Liver (tissue), 9 donors: Measurements from ENCODE around the gene NRG2. TPM values are rescaled to one million over a fixed set of nuclear protein-coding genes. Genes with fewer than 3 reads are reported as not detected.

Source experiments
- DNase-seq: peaks from one replicate; pipeline ENCODE4 v3.0.0-alpha.2; 2017; ENCODE audit warnings: low spot score
- H3K27ac ChIP-seq, 2 donors: one replicate each; pipeline ENCODE4 v1.7.0; 2013; ENCODE audit warnings: inconsistent platforms in 2 of 2, low read length in 2 of 2, control low read depth in 1 of 2, low read depth in 1 of 2, mild to moderate bottlenecking in 1 of 2
- H3K27me3 ChIP-seq, 4 donors: one replicate each; pipeline versions ENCODE4 v1.6.1 to v1.7.0; 2013; ENCODE audit warnings: low read length in 3 of 4, inconsistent platforms in 1 of 4, mild to moderate bottlenecking in 1 of 4, moderate library complexity in 1 of 4; ENCODE audit not compliant: control insufficient read depth in 4 of 4, insufficient read depth in 4 of 4
- H3K36me3 ChIP-seq, 4 donors: one replicate each; pipeline versions ENCODE4 v1.6.1 to v1.7.0; 2013; ENCODE audit warnings: low read length in 3 of 4, mild to moderate bottlenecking in 3 of 4, low read depth in 1 of 4, moderate library complexity in 1 of 4; ENCODE audit not compliant: control insufficient read depth in 4 of 4, insufficient read depth in 3 of 4
- H3K4me1 ChIP-seq, 4 donors: one replicate each; pipeline versions ENCODE4 v1.6.1 to v1.7.0; 2013; ENCODE audit warnings: low read length in 3 of 4, mild to moderate bottlenecking in 3 of 4, moderate library complexity in 1 of 4; ENCODE audit not compliant: control insufficient read depth in 4 of 4, insufficient read depth in 4 of 4
- H3K4me3 ChIP-seq, 3 donors: one replicate each; pipeline versions ENCODE4 v1.6.1 to v1.7.0; 2013; ENCODE audit warnings: low read length in 3 of 3, control low read depth in 1 of 3, low read depth in 1 of 3, mild to moderate bottlenecking in 1 of 3
- H3K9ac ChIP-seq, 2 donors: one replicate each; pipeline ENCODE4 v1.7.0; 2013; ENCODE audit warnings: low read length in 2 of 2, mild to moderate bottlenecking in 2 of 2, moderate library complexity in 2 of 2, control low read depth in 1 of 2, low read depth in 1 of 2
- H3K9me3 ChIP-seq, 4 donors: one replicate each; pipeline versions ENCODE4 v1.6.1 to v1.7.0; 2013; ENCODE audit warnings: low read length in 3 of 4; ENCODE audit not compliant: control insufficient read depth in 4 of 4
- FOXA1 ChIP-seq: IDR thresholded peaks from 2 replicates; pipeline ENCODE4 v1.6.1; 2016; ENCODE audit warnings: antibody characterized with exemption
- FOXA2 ChIP-seq: IDR thresholded peaks from 2 replicates; pipeline ENCODE4 v1.6.1; 2016; ENCODE audit warnings: antibody characterized with exemption
- GABPA ChIP-seq, 2 donors: IDR thresholded peaks in 1 of 2; conservative IDR thresholded peaks in 1 of 2; 2 replicates each; pipeline ENCODE4 v1.6.1; 2016; ENCODE audit warnings: antibody characterized with exemption in 2 of 2, mild to moderate bottlenecking in 1 of 2, moderate library complexity in 1 of 2
- HNF4A ChIP-seq, 2 donors: conservative IDR thresholded peaks; 2 replicates each; pipeline ENCODE4 v1.6.1; 2016; ENCODE audit warnings: antibody characterized with exemption in 2 of 2, mild to moderate bottlenecking in 2 of 2
- HNF4G ChIP-seq: IDR thresholded peaks from 2 replicates; pipeline ENCODE4 v1.6.1; 2016; ENCODE audit warnings: antibody characterized with exemption
- JUND ChIP-seq, 2 donors: IDR thresholded peaks; 2 replicates each; pipeline ENCODE4 v1.6.1; 2016; ENCODE audit warnings: antibody characterized with exemption in 2 of 2
- MAX ChIP-seq: IDR thresholded peaks from 2 replicates; pipeline ENCODE4 v1.6.1; 2016; ENCODE audit warnings: antibody characterized with exemption
- RAD21 ChIP-seq, 2 donors: IDR thresholded peaks; 2 replicates each; pipeline ENCODE4 v1.6.1; 2016; ENCODE audit warnings: antibody characterized with exemption in 2 of 2, mild to moderate bottlenecking in 2 of 2
- SP1 ChIP-seq: IDR thresholded peaks from 2 replicates; pipeline ENCODE4 v1.6.1; 2018; ENCODE audit warnings: antibody characterized with exemption, mild to moderate bottlenecking
- TAF1 ChIP-seq: conservative IDR thresholded peaks from 2 replicates; pipeline ENCODE4 v1.6.1; 2016; ENCODE audit warnings: antibody characterized with exemption, mild to moderate bottlenecking
- YY1 ChIP-seq: IDR thresholded peaks from 2 replicates; pipeline ENCODE4 v1.6.1; 2016; ENCODE audit warnings: antibody characterized with exemption, mild to moderate bottlenecking
- WGBS: extraction: QIAGEN DNeasy Blood & Tissue Kit; methylation state at CpG from one replicate; pipeline ENCODE4 v1.1.7; 2013; 5-methylcytosine and 5-hydroxymethylcytosine counted together
- polyA plus RNA-seq, 2 donors: library from polyadenylated mRNA; stranded (reverse) in 1 of 2; unstranded in 1 of 2; fragments of 200-250 nt in 1 of 2; fragments of >200 nt in 1 of 2; fragmentation: Nextera tagmentation in 1 of 2; extraction: Ambion mirVana in 1 of 2; gene quantifications; one replicate each; pipeline versions ENCODE4 v1.2.1 to v1.2.3, GENCODE V29; 2013 to 2015
- total RNA-seq, 2 donors: library from RNA; depleted of rRNA; stranded (reverse); fragments of >200 nt; gene quantifications; one replicate each; pipeline ENCODE4 v1.2.3, GENCODE V29; 2014
- TF ChIP-seq, protein P1 (sequence below): fragments of 150-350 bp; IDR thresholded peaks from 2 replicates; pipeline ENCODE4 v1.5.1; 2017; ENCODE audit warnings: improper control_type of control experiment, low read depth, low read length; ENCODE audit not compliant: missing input control
- donor health status: healthy.
- donor health status: healthy.
- donor health status: healthy.
- donor health status: healthy.
- donor health status: healthy.

NRG2 gene
- total and polyA plus RNA-seq, 4 donors: 0.07 to 0.08 TPM; not detected in 2

- WGBS: 95% methylated on average over 1 of the region's 1 CpG
Observed at GRCh38 chr5:140076142-140076541, 33.0 kb upstream of the NRG2 start.

GRCh38 chr5:140075371-140075770, 32.3 kb upstream of the NRG2 start:
- no peaks in the 10 kb centered on the region for H3K27me3 ChIP-seq
- H3K4me1 ChIP-seq: peaks cover 0 to 3% (median 1%) of the 10 kb centered on the region in 4 donors
- TF ChIP-seq JUND (IDR thresholded peaks at IDR 0.05) (no peak), RAD21 (IDR thresholded peaks at IDR 0.05) (peak; percentile 66 to 67), FOXA2 (no peak), SP1 (no peak), HNF4A (conservative IDR thresholded peaks at IDR 0.05) (no peak), TAF1 (no peak)
- TF ChIP-seq, protein P1, sequence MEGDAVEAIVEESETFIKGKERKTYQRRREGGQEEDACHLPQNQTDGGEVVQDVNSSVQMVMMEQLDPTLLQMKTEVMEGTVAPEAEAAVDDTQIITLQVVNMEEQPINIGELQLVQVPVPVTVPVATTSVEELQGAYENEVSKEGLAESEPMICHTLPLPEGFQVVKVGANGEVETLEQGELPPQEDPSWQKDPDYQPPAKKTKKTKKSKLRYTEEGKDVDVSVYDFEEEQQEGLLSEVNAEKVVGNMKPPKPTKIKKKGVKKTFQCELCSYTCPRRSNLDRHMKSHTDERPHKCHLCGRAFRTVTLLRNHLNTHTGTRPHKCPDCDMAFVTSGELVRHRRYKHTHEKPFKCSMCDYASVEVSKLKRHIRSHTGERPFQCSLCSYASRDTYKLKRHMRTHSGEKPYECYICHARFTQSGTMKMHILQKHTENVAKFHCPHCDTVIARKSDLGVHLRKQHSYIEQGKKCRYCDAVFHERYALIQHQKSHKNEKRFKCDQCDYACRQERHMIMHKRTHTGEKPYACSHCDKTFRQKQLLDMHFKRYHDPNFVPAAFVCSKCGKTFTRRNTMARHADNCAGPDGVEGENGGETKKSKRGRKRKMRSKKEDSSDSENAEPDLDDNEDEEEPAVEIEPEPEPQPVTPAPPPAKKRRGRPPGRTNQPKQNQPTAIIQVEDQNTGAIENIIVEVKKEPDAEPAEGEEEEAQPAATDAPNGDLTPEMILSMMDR: peak; percentile 11
- H3K36me3 ChIP-seq: no peaks in the 10 kb centered on the region
- H3K4me3 ChIP-seq: no peak overlapping the region
- DNase-seq: no peak
- no peaks in the 10 kb centered on the region for H3K9me3 ChIP-seq
- no peak overlapping the region for H3K27ac ChIP-seq
- no peak overlapping the region for H3K9ac ChIP-seq
- WGBS: 31% methylated on average over 2 of the region's 2 CpGs

More at GRCh38 chr5:140076142-140076541, 33.0 kb upstream of the NRG2 start:
- DNase-seq: no peak
- no peak overlapping the region for H3K4me3 ChIP-seq
- peaks cover 0 to 3% (median 1%) of the 10 kb centered on the region in 4 donors for H3K4me1 ChIP-seq
- no peaks in the 10 kb centered on the region for H3K9me3 ChIP-seq
- no peak overlapping the region for H3K9ac ChIP-seq
- H3K27ac ChIP-seq: no peak overlapping the region
- H3K36me3 ChIP-seq: no peaks in the 10 kb centered on the region
- TF ChIP-seq GABPA (IDR thresholded peaks at IDR 0.05 in 1 of 2, conservative IDR thresholded peaks at IDR 0.05 in 1 of 2) (no peak), MAX (no peak), HNF4G (no peak), YY1 (no peak)
- H3K27me3 ChIP-seq: no peaks in the 10 kb centered on the region

GRCh38 chr5:140073296-140073695, 30.2 kb upstream of the NRG2 start:
- H3K36me3 ChIP-seq: no peaks in the 10 kb centered on the region
- WGBS: 10% methylated on average over 4 of the region's 4 CpGs
- H3K27ac ChIP-seq: no peak overlapping the region
- peaks cover 0 to 3% (median 1%) of the 10 kb centered on the region in 4 donors for H3K4me1 ChIP-seq
- H3K9ac ChIP-seq: peak overlapping the region in 1 of 2 donors; percentile 22
- no peaks in the 10 kb centered on the region for H3K27me3 ChIP-seq
- no peak for TF ChIP-seq FOXA1
- no peak for TF ChIP-seq GABPA (IDR thresholded peaks at IDR 0.05 in 1 of 2, conservative IDR thresholded peaks at IDR 0.05 in 1 of 2)
- no peak for TF ChIP-seq SP1
- no peak for TF ChIP-seq FOXA2
- TF ChIP-seq RAD21 (IDR thresholded peaks at IDR 0.05): peak; percentile 79 to 83
- no peak for TF ChIP-seq YY1
- no peak for TF ChIP-seq TAF1
- TF ChIP-seq, protein P1: peak; percentile 57
- no peak for DNase-seq
- no peak overlapping the region for H3K4me3 ChIP-seq
- no peaks in the 10 kb centered on the region for H3K9me3 ChIP-seq
